Activated T-cell treated with anti-CD3 and anti-CD28 coated beads, Interleukin-2, amount 50 U/mL, for 4 hours (primary cell): ENCODE measurements around the gene DMD. TPM values are rescaled to one million over a fixed set of nuclear protein-coding genes. Genes with fewer than 3 reads are reported as not detected.

Experiments used
- ATAC-seq, 2 donors: fragments of 200-7000 bp; cut with Tn5 transposase; one replicate each; pipeline ENCODE4 v1.10.0; 2021
- DNase-seq: peaks from one replicate; pipeline ENCODE4 v3.0.0-alpha.2; 2020
- H3K27me3 Mint-ChIP-seq: one replicate; pipeline ENCODE4 v1.8.0; 2021; ENCODE audit warnings: low read depth, mixed read lengths
- H3K36me3 Mint-ChIP-seq: one replicate; pipeline ENCODE4 v1.8.0; 2022; ENCODE audit warnings: mixed read lengths; ENCODE audit not compliant: insufficient read depth
- H3K4me1 Mint-ChIP-seq: one replicate; pipeline ENCODE4 v1.8.0; 2021; ENCODE audit warnings: low read depth, mixed read lengths
- H3K4me3 Mint-ChIP-seq: one replicate; pipeline ENCODE4 v1.8.0; 2021; ENCODE audit warnings: mild to moderate bottlenecking, moderate library complexity, mixed read lengths
- H3K9me3 Mint-ChIP-seq: one replicate; pipeline ENCODE4 v1.8.0; 2021; ENCODE audit warnings: mixed read lengths
- total RNA-seq, 3 donors: library from RNA; stranded (reverse); gene quantifications; one replicate each; pipeline ENCODE4 v1.2.1, GENCODE V29; 2021

The DMD gene
- total RNA-seq, 3 donors from 2014 or later: 0.29 to 1.4 (median 0.40) TPM

DNA sequence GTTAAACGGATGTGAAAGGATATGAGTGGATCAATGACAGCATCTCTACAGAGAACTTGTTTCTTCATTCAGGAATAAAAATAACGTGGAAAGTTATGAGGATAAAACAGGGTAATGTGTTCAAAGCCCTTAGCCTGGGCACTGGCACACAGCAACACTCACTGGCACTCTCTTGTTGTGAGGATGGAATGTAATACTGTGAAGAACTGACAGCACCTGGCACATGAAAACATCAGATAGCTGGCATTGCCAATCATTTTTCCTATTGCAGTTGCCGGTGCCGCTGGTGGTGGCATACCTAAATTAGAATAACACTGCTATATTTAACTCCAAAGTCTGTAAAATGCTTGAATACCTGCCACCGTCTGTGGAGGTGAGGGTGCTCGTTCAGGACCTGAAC is 1061.2 kb downstream of the DMD start:
- DNase-seq (no peak), ATAC-seq (no peak)
- Mint-ChIP-seq H3K27me3 (no peaks in the 10 kb centered on the region), H3K4me1 (no peaks in the 10 kb centered on the region), H3K36me3 (no peaks in the 10 kb centered on the region), H3K9me3 (no peaks in the 10 kb centered on the region), H3K4me3 (no peak overlapping the region)

DNA sequence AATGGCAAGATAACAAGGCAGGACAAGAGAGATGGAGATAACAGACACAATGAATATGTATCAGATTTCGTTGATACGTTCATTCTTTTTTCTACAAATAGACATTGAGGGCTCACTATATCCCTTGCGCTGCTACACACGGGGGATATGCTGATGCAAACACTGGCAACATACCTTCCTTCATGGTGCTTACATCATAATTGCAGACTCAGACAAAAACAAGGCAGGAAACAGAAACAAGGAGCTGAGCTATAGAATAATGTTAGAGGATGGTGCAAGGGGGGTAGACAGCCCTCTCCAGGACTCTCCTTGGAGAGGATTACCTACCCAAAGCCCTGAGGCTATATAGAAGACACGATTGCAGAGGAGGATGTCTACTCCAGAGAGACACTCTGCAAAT is 1069.5 kb downstream of the DMD start:
- Mint-ChIP-seq H3K4me1 (no peaks in the 10 kb centered on the region), H3K9me3 (peaks cover 6% of the 10 kb centered on the region), H3K27me3 (no peaks in the 10 kb centered on the region), H3K4me3 (no peak overlapping the region), H3K36me3 (no peaks in the 10 kb centered on the region)
- no peak for ATAC-seq
- no peak for DNase-seq

DNA sequence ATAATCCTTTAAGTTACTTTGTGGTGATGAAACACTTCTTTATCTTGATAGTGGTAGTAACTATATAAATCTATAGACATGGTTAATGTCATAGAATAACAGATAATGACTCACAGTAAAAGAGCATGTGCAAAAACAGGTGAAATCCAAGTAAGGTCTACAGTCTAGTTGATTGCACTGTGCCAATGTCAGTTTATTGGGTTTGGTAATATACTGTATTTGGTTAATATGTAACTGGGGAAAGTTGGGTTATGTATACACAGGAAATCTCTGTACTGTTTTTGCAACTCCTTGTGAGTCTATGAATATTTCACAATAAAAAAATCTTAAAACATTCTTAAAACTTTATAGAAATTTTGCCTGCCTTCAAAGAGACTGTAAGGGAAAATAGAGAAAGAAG is 1071.9 kb downstream of the DMD start:
- H3K4me3 Mint-ChIP-seq: no peak overlapping the region
- peaks cover 6% of the 10 kb centered on the region for H3K9me3 Mint-ChIP-seq
- no peaks in the 10 kb centered on the region for H3K36me3 Mint-ChIP-seq
- no peak for ATAC-seq
- DNase-seq: no peak
- no peaks in the 10 kb centered on the region for H3K27me3 Mint-ChIP-seq
- H3K4me1 Mint-ChIP-seq: no peaks in the 10 kb centered on the region

DNA sequence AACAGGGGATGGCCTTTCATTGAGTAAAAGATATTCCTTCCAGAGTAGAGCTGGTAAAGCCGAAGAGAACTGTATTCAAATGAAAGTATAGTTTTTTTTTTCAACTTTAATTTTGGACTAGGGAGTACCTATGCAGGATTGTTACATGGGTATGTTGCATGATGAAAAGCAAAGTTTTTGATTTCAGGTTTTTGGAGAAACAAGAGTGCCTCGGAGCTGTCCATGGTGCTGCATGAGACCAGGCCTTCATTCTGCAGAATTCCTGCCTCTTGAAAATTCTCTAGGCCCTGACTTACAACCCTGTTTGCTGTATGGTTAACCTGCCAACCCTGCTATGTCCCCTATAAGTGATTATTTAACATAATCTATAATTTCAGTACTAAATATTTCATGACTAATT is 1073.8 kb downstream of the DMD start:
- no peaks in the 10 kb centered on the region for H3K4me1 Mint-ChIP-seq
- no peak overlapping the region for H3K4me3 Mint-ChIP-seq
- no peaks in the 10 kb centered on the region for H3K27me3 Mint-ChIP-seq
- DNase-seq: no peak
- peaks cover 6% of the 10 kb centered on the region for H3K9me3 Mint-ChIP-seq
- H3K36me3 Mint-ChIP-seq: no peaks in the 10 kb centered on the region
- no peak for ATAC-seq

DNA sequence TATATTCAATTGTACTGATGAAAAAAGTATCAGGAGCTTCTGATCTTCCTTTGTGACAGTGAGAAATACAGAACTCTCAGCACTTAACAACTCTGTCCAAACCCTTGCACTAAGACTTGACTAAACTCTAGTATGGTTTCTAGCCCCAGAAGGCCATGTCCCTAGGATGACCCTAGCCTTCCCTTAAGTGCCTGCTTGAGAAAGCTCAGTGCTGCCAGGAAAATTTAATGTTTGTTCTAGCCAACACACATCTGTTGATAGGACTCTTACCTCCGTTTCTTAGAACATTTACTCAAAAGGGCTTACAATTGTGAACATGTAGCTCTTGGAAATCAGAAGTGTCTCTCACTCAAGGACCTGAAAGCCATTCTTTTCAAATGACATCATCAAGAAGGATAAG is 1084.4 kb downstream of the DMD start:
- Mint-ChIP-seq H3K4me1 (no peaks in the 10 kb centered on the region), H3K9me3 (peaks cover 4% of the 10 kb centered on the region), H3K27me3 (no peaks in the 10 kb centered on the region), H3K4me3 (no peak overlapping the region), H3K36me3 (no peaks in the 10 kb centered on the region)
- DNase-seq (no peak), ATAC-seq (no peak)

DNA sequence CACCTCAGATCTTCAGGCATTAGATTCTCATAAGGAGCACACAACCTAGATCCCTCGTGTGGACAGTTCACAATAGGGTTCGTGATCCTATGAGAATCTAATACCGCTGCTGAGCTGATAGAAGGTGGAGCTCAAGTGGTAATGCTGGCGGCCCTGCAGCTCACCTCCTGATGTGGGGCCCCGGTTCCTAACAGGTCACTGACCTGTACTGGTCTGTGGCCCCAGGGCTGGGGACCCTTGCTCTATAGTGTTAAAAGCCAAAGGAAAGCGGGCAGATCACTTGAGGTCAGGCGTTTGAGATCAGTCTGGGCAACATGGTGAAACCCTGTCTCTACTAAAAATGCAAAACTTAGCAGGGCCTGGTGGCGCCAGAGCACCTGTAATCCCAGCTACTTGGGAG is 1092.5 kb downstream of the DMD start:
- no peaks in the 10 kb centered on the region for H3K9me3 Mint-ChIP-seq
- no peak for DNase-seq

DNA sequence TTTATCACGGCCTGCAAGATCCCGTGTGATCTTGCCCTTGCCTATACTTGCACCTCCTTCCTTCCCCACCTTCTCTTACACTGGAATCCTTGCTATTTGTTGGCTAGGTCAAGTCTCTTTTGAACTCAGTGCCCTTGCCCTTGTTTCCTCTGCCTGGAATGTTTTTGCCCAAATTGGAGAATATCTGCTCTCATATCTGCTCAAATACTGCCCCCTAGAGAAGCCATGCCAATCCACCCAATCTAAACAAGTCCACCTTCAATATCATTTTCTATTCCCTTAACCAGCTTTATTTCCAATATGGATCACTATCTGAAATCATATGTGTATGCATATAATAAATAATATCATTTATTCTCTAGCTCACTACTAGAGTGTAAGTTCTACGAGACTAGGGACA is 1095.3 kb downstream of the DMD start:
- Mint-ChIP-seq H3K36me3 (no peaks in the 10 kb centered on the region), H3K4me3 (no peak overlapping the region), H3K4me1 (no peaks in the 10 kb centered on the region), H3K9me3 (no peaks in the 10 kb centered on the region), H3K27me3 (no peaks in the 10 kb centered on the region)
- no peak for DNase-seq
- ATAC-seq: no peak

More for the DNA sequence above, 1092.5 kb downstream of the DMD start:
- Mint-ChIP-seq H3K4me3 (no peak overlapping the region), H3K36me3 (no peaks in the 10 kb centered on the region), H3K4me1 (no peaks in the 10 kb centered on the region), H3K27me3 (no peaks in the 10 kb centered on the region)
- ATAC-seq: no peak

DNA sequence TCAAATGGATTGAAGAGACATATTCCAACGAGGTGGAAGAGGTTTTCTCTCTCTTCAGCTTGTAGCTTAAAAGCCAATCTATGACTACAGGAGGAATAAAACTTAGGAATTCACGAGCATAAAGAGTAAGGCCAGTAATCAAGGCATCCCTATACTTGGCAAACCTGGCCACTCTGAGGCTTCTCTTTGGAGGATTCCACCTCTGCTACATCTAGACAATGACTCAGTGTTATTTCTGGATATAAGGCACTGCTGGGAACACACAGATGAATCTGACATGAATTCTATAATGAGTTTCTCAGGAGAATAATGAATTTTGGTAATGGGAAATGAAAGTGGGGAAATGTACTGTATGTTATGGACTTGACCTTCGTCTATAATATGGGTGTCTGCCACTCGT is 1123.7 kb downstream of the DMD start:
- Mint-ChIP-seq H3K4me1 (no peaks in the 10 kb centered on the region), H3K9me3 (peaks cover 3% of the 10 kb centered on the region), H3K27me3 (no peaks in the 10 kb centered on the region), H3K36me3 (no peaks in the 10 kb centered on the region), H3K4me3 (no peak overlapping the region)
- DNase-seq (no peak), ATAC-seq (no peak)

DNA sequence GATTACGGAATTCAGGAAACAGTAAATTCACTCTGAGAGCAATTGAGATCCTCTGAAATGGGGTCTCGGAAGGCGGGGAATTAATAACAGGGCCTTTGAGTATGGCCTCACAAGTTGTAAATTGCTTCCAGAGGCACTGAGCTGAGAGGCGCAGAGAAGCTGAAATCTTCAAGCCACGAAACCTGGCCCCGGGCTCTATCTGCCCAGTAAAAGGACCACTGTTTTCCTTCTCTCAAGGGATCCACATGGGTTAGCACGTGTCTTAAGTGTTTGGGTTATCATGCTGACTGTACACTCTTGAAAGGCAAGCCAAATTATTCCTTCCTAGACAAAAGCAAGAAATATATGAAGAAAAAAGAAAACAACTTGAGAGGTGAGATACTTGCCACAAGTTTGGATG is 1126.6 kb downstream of the DMD start:
- H3K9me3 Mint-ChIP-seq: no peaks in the 10 kb centered on the region
- DNase-seq (no peak), ATAC-seq (no peak)
- no peaks in the 10 kb centered on the region for H3K4me1 Mint-ChIP-seq
- no peaks in the 10 kb centered on the region for H3K27me3 Mint-ChIP-seq
- H3K4me3 Mint-ChIP-seq: no peak overlapping the region
- no peaks in the 10 kb centered on the region for H3K36me3 Mint-ChIP-seq

DNA sequence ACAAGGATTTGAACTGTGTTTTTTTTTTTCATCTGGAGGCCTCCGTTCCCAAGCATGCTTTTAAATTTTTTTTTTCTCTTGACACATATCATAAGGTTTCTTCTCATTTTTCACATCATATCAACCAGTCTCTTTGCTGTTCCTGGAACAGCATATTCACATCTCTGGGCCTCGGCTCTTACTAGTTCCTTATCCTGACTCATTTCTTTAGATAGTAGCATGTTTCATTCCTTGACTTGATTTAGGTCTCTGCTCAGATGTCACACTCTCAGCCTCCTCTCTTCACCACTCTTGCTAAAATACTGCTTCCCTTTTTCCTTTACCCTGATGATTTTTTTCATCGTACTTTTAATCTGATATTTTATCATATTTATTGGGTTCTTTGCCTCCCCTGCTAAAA is 1163.1 kb downstream of the DMD start:
- Mint-ChIP-seq H3K4me1 (no peaks in the 10 kb centered on the region), H3K9me3 (no peaks in the 10 kb centered on the region), H3K4me3 (no peak overlapping the region), H3K36me3 (no peaks in the 10 kb centered on the region), H3K27me3 (no peaks in the 10 kb centered on the region)
- no peak for DNase-seq
- no peak for ATAC-seq

DNA sequence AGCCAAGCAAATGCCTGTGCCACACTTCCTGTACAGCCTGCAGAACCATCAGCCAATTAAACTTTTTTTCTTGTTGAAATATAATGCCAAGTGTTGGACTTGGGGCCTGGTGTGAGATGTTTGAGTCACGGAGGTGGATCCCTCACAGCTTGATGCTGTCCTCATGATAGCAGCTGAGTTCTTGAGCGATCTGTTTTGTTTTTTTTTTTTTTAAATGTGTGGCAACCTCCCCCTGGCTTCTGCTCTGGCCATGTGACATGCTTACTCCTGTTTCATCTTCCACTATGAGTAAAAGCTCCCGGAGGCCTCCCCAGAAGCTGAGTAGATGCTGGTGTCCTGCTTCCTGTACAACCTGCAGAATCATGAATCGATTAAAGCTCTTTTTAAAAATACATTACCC is 1166.2 kb downstream of the DMD start:
- Mint-ChIP-seq H3K4me1 (no peaks in the 10 kb centered on the region), H3K9me3 (no peaks in the 10 kb centered on the region), H3K4me3 (no peak overlapping the region), H3K36me3 (no peaks in the 10 kb centered on the region), H3K27me3 (no peaks in the 10 kb centered on the region)
- ATAC-seq: no peak
- DNase-seq: no peak

DNA sequence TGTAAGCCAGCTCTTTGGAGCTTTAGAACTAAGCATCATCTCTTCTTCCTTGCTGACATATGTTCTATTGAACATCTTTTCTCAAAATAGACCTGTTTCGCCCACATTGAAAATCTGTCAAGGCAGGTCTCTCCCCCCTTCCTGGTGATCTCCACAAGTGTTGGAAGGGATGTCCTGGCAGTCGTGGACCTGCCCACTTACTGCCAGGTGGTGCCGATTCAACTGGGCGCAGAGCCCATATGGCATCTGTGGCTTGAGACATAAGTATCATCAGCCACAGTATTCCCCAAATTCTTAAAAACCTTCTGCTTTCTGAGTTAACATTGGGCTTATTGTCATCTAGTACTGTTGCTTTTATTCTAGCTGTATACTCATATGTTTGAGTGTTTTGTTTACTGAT is 1170.2 kb downstream of the DMD start:
- ATAC-seq (no peak), DNase-seq (no peak)
- Mint-ChIP-seq H3K9me3 (peaks cover 6% of the 10 kb centered on the region), H3K27me3 (no peaks in the 10 kb centered on the region), H3K4me3 (no peak overlapping the region), H3K36me3 (no peaks in the 10 kb centered on the region), H3K4me1 (no peaks in the 10 kb centered on the region)

DNA sequence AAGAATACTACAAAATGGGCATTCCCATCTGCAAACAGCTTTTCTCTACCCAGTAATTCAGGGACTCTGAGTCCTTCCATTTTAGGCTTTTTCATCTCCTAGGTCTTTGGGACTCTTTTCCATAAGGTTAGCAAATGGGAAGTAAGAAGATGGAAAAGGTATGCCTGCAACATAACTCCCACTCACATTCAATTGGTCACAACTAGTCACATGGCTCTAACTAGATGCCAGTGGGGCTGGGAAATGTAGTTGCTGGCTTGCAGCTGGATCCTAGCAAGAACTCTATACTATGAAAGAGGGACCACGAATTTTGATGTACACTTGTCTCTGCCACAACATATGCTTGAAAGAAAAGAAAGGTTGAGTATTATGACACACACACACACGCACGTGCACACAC is 1184.6 kb downstream of the DMD start:
- DNase-seq: no peak
- no peak for ATAC-seq
- no peak overlapping the region for H3K4me3 Mint-ChIP-seq
- H3K4me1 Mint-ChIP-seq: no peaks in the 10 kb centered on the region
- H3K9me3 Mint-ChIP-seq: peaks cover 6% of the 10 kb centered on the region
- H3K36me3 Mint-ChIP-seq: no peaks in the 10 kb centered on the region
- no peaks in the 10 kb centered on the region for H3K27me3 Mint-ChIP-seq

DNA sequence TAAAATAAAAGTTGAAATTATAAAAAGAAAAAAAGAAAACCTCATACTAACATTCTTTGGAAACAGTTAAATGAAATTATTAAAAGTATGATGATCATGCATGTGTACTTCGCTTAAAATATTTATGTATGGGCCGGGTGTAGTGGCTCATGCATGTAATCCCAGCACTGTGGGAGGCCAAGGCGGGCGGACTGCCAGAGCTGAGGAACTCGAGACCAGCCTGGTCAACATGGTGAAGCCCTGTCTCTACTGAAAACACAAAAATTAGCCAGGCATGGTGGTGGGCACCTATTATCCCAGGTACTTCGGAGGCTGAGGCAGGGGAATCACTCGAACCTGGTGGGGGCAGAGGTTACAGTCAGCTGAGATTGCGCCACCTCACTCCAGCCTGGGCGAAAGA is 1187.3 kb downstream of the DMD start:
- Mint-ChIP-seq H3K27me3 (no peaks in the 10 kb centered on the region), H3K9me3 (peaks cover 6% of the 10 kb centered on the region), H3K36me3 (no peaks in the 10 kb centered on the region), H3K4me3 (no peak overlapping the region), H3K4me1 (no peaks in the 10 kb centered on the region)
- ATAC-seq: no peak
- no peak for DNase-seq

DNA sequence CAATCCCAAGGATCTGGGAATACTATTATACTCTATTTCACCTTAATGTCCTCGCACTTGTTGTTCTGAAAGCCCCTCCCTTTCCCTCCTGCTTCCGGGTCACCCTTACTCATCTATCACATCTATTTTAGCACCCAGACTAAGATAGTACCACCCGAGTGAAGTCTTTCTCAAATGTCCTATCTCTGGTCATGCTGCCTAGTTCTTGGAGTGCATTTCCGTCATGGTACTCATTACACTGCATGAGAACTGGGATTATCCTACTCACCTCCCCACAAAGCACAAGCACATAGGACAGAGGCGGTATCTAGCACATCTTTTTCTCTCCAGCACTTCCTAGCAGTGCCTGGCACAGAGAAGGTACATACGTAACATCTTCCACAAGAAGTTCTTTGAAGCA is 1195.2 kb downstream of the DMD start:
- H3K4me3 Mint-ChIP-seq: no peak overlapping the region
- H3K4me1 Mint-ChIP-seq: no peaks in the 10 kb centered on the region
- no peaks in the 10 kb centered on the region for H3K36me3 Mint-ChIP-seq
- no peaks in the 10 kb centered on the region for H3K27me3 Mint-ChIP-seq
- H3K9me3 Mint-ChIP-seq: no peaks in the 10 kb centered on the region
- no peak for DNase-seq
- ATAC-seq: no peak

DNA sequence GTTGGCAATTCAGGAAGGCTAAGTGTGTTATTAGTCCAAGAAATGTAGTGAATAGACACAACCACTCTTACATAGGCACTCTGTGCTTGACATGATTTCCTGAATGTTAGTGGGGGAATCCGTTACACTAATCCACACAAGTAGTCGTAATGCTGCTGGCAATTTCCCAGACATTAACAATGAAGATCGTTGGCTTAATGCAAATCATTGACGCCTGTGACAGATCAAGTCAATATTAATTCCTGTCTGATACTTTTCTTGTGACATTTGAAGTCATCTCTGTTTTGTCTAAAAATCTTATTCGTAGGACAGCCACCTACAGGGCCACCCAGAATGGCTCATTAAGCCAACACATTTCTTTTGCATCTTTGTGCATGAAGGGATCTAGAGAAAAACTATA is 1200.4 kb downstream of the DMD start:
- H3K9me3 Mint-ChIP-seq: no peaks in the 10 kb centered on the region
- no peaks in the 10 kb centered on the region for H3K36me3 Mint-ChIP-seq
- H3K4me3 Mint-ChIP-seq: no peak overlapping the region
- H3K27me3 Mint-ChIP-seq: no peaks in the 10 kb centered on the region
- H3K4me1 Mint-ChIP-seq: no peaks in the 10 kb centered on the region
- no peak for DNase-seq
- no peak for ATAC-seq
